ENCODE results near the gene DAP3. TPM values are rescaled to one million over a fixed set of nuclear protein-coding genes. Genes with fewer than 3 reads are reported as not detected.

DAP3 gene
- total RNA-seq, 1 experiment from 2014 or later: 136 TPM

GRCh38 chr1:155776414-155776813 is 87.5 kb downstream of the DAP3 start:
- ATAC-seq (no peak), DNase-seq (ENCODE audit: low read depth, low spot score) (no peak)
- TF ChIP-seq POLR2AphosphoS5 (IDR thresholded peaks at IDR 0.05; ENCODE audit: low read depth, low read length) (no peak), CTCF (IDR thresholded peaks at IDR 0.05) (no peak), TCF7L2 (IDR thresholded peaks at IDR 0.05; ENCODE audit: low read depth, low read length) (no peak), SIN3A (IDR thresholded peaks at IDR 0.05; ENCODE audit: borderline replicate concordance, insufficient read depth, low read depth, low read length) (no peak)
- TF ChIP-seq, protein P1, sequence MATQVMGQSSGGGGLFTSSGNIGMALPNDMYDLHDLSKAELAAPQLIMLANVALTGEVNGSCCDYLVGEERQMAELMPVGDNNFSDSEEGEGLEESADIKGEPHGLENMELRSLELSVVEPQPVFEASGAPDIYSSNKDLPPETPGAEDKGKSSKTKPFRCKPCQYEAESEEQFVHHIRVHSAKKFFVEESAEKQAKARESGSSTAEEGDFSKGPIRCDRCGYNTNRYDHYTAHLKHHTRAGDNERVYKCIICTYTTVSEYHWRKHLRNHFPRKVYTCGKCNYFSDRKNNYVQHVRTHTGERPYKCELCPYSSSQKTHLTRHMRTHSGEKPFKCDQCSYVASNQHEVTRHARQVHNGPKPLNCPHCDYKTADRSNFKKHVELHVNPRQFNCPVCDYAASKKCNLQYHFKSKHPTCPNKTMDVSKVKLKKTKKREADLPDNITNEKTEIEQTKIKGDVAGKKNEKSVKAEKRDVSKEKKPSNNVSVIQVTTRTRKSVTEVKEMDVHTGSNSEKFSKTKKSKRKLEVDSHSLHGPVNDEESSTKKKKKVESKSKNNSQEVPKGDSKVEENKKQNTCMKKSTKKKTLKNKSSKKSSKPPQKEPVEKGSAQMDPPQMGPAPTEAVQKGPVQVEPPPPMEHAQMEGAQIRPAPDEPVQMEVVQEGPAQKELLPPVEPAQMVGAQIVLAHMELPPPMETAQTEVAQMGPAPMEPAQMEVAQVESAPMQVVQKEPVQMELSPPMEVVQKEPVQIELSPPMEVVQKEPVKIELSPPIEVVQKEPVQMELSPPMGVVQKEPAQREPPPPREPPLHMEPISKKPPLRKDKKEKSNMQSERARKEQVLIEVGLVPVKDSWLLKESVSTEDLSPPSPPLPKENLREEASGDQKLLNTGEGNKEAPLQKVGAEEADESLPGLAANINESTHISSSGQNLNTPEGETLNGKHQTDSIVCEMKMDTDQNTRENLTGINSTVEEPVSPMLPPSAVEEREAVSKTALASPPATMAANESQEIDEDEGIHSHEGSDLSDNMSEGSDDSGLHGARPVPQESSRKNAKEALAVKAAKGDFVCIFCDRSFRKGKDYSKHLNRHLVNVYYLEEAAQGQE (IDR thresholded peaks at IDR 0.05; ENCODE audit: insufficient read depth in 1 of 2, low read depth in 2 of 2, low read length in 1 of 2): no peak
- in situ Hi-C loops (cut with HindIII; ENCODE audit: low pct_unique_long_range_greater_than_20kb, low sequenced_read_pairs): no loop called here
- BruUV-seq (replicated peaks): no TSS peak
- H3K27ac ChIP-seq (ENCODE audit: low read length): no peak overlapping the region
- no peaks in the 10 kb centered on the region for H3K9me3 ChIP-seq (ENCODE audit: control insufficient read depth, insufficient read depth, low read depth, low read length)
- H3K36me3 ChIP-seq (ENCODE audit: control insufficient read depth, insufficient read depth, low read length): peaks cover 5% of the 10 kb centered on the region
- no peak overlapping the region for H3K4me3 ChIP-seq (ENCODE audit: low read depth in 2 of 2, low read length in 2 of 2)
- ChIA-PET CTCF (no interaction called here), POLR2A (no interaction called here)
- no peaks in the 10 kb centered on the region for H3K27me3 ChIP-seq (ENCODE audit: control insufficient read depth, insufficient read depth, low read length)
- intact Hi-C loops (cut with micrococcal nuclease; ENCODE audit: unreplicated experiment): no loop called here
- peaks cover 2% of the 10 kb centered on the region; the same call in 1 of the 2 replicates for H3K4me1 ChIP-seq (ENCODE audit: control insufficient read depth, insufficient read depth, low read length)

- CTCF ChIA-PET: no interaction called here
- H3K4me3 ChIP-seq (ENCODE audit: low read depth in 2 of 2, low read length in 2 of 2): no peak overlapping the region
- intact Hi-C loops (cut with micrococcal nuclease; ENCODE audit: unreplicated experiment): no loop called here
- peaks cover 2% of the 10 kb centered on the region; the same call in 1 of the 2 replicates for H3K4me1 ChIP-seq (ENCODE audit: control insufficient read depth, insufficient read depth, low read length)
- peaks cover 5% of the 10 kb centered on the region for H3K36me3 ChIP-seq (ENCODE audit: control insufficient read depth, insufficient read depth, low read length)
- in situ Hi-C loops (cut with HindIII; ENCODE audit: low pct_unique_long_range_greater_than_20kb, low sequenced_read_pairs): no loop called here
- BruUV-seq (replicated peaks): no TSS peak
- no peak overlapping the region for H3K27ac ChIP-seq (ENCODE audit: low read length)
- ATAC-seq: no peak
- TF ChIP-seq TCF7L2 (IDR thresholded peaks at IDR 0.05; ENCODE audit: low read depth, low read length) (no peak), SIN3A (IDR thresholded peaks at IDR 0.05; ENCODE audit: borderline replicate concordance, insufficient read depth, low read depth, low read length) (no peak), CTCF (IDR thresholded peaks at IDR 0.05) (no peak), POLR2AphosphoS5 (IDR thresholded peaks at IDR 0.05; ENCODE audit: low read depth, low read length) (no peak)
- TF ChIP-seq, protein P1 (IDR thresholded peaks at IDR 0.05; ENCODE audit: insufficient read depth in 1 of 2, low read depth in 2 of 2, low read length in 1 of 2): no peak
- POLR2A ChIA-PET: no interaction called here
- H3K9me3 ChIP-seq (ENCODE audit: control insufficient read depth, insufficient read depth, low read depth, low read length): no peaks in the 10 kb centered on the region
- no peak for DNase-seq (ENCODE audit: low read depth, low spot score)
- H3K27me3 ChIP-seq (ENCODE audit: control insufficient read depth, insufficient read depth, low read length): no peaks in the 10 kb centered on the region
Measured at GRCh38 chr1:155777582-155777981, 88.7 kb downstream of the DAP3 start.

Other genes with a start within 250 kb of the DAP3 start
- 40.9 TPM for gene ASH1L, start 126.3 kb upstream of the DAP3 start, total RNA-seq (2021; ENCODE audit: unreplicated experiment)
- 60.9 TPM for gene MSTO1, start 78.9 kb upstream of the DAP3 start, total RNA-seq (2021; ENCODE audit: unreplicated experiment)
- gene YY1AP1, start 317 bp upstream of the DAP3 start, total RNA-seq (2021; ENCODE audit: unreplicated experiment): 58.7 TPM
- 47.6 TPM for gene GON4L, start 168.1 kb downstream of the DAP3 start, total RNA-seq (2021; ENCODE audit: unreplicated experiment)
- 4.0 TPM for gene SYT11, start 170.5 kb downstream of the DAP3 start, total RNA-seq (2021; ENCODE audit: unreplicated experiment)
- 28.1 TPM for gene RIT1, start 222.3 kb downstream of the DAP3 start, total RNA-seq (2021; ENCODE audit: unreplicated experiment)
- gene KHDC4, start 245.3 kb downstream of the DAP3 start, total RNA-seq (2021; ENCODE audit: unreplicated experiment): 80.4 TPM